OCI-LY3 (cell line): ENCODE measurements around the gene APOBEC3H.

Source experiments
- H2AFZ ChIP-seq: fragments of 200-600, 300-600 bp; shearing (Covaris generic); 2 replicates; pipeline ENCODE4 v1.6.0; 2014; ENCODE audit warnings: antibody characterized with exemption, low read depth, low read length
- H3K27ac ChIP-seq: fragments of 200-600, 300-600 bp; sonication (generic); 2 replicates; pipeline ENCODE4 v1.5.1; 2014; ENCODE audit warnings: mild to moderate bottlenecking, low read length, moderate library complexity, mixed read lengths
- H3K27me3 ChIP-seq: fragments of 200-600, 300-600 bp; sonication (generic); 2 replicates; pipeline ENCODE4 v1.6.1; 2014; ENCODE audit warnings: low read depth, low read length, mixed read lengths
- H3K36me3 ChIP-seq: fragments of 200-600, 300-600 bp; sonication (generic); replicated peaks from 2 replicates; pipeline ENCODE3; 2014; ENCODE audit warnings: low read depth, low read length, mixed read lengths
- H3K4me1 ChIP-seq: fragments of 300-600, 200-600 bp; sonication (generic); 2 replicates; pipeline ENCODE4 v1.6.1; 2014; ENCODE audit warnings: low read length, mixed read lengths
- H3K4me2 ChIP-seq: fragments of 200-600, 300-600 bp; sonication (generic); 2 replicates; pipeline ENCODE4 v1.6.1; 2014; ENCODE audit warnings: low read length, mixed read lengths
- H3K4me3 ChIP-seq: fragments of 300-600, 200-600 bp; sonication (generic); 2 replicates; pipeline ENCODE4 v1.5.1; 2014; ENCODE audit warnings: antibody characterized with exemption, mild to moderate bottlenecking, low read length, moderate library complexity
- H3K79me2 ChIP-seq: fragments of 300-600, 200-600 bp; shearing (Covaris generic); 2 replicates; pipeline ENCODE4 v1.6.1; 2014; ENCODE audit warnings: mild to moderate bottlenecking, low read length, mixed read lengths
- H3K9ac ChIP-seq: fragments of 300-600, 200-600 bp; shearing (Covaris generic); 2 replicates; pipeline ENCODE4 v1.6.0; 2014; ENCODE audit warnings: mild to moderate bottlenecking, low read length, moderate library complexity
- H3K9me3 ChIP-seq: fragments of 200-600, 300-600 bp; shearing (Covaris generic); 2 replicates; pipeline ENCODE4 v1.6.1; 2014; ENCODE audit warnings: low read length, mixed read lengths; ENCODE audit not compliant: insufficient read depth
- H4K20me1 ChIP-seq: fragments of 200-600, 300-600 bp; sonication (generic); 2 replicates; pipeline ENCODE4 v1.6.1; 2016; ENCODE audit warnings: low read length, mixed read lengths; ENCODE audit not compliant: insufficient read depth
- CTCF ChIP-seq: fragments of 200-600, 300-600 bp; sonication (generic); IDR thresholded peaks from 2 replicates; pipeline ENCODE4 v1.5.1; 2014; ENCODE audit warnings: antibody characterized with exemption, low read length, low read depth
- EZH2phosphoT487 ChIP-seq: fragments of 200-600 bp; shearing (Covaris generic); IDR thresholded peaks from 2 replicates; pipeline ENCODE4 v1.6.1; 2018; ENCODE audit warnings: antibody characterized with exemption, mixed run types, low read depth

The APOBEC3H gene

GRCh38 chr22:39120983-39121382 lies 23.9 kb downstream of the APOBEC3H start:
- no peak overlapping the region for H3K4me3 ChIP-seq
- H3K4me2 ChIP-seq: no peak overlapping the region
- H3K27ac ChIP-seq: no peak overlapping the region
- H3K36me3 ChIP-seq: no peaks in the 10 kb centered on the region
- H3K9me3 ChIP-seq: no peaks in the 10 kb centered on the region
- no peak overlapping the region for H3K9ac ChIP-seq
- no peak overlapping the region for H2AFZ ChIP-seq
- no peak for TF ChIP-seq CTCF
- no peak for TF ChIP-seq EZH2phosphoT487
- no peaks in the 10 kb centered on the region for H3K79me2 ChIP-seq
- peaks cover 25% of the 10 kb centered on the region for H3K4me1 ChIP-seq
- H4K20me1 ChIP-seq: no peaks in the 10 kb centered on the region
- peaks cover 6% of the 10 kb centered on the region for H3K27me3 ChIP-seq

GRCh38 chr22:39122772-39123470 lies 25.9 kb downstream of the APOBEC3H start:
- H3K27me3 ChIP-seq: no peaks in the 10 kb centered on the region
- H3K36me3 ChIP-seq: no peaks in the 10 kb centered on the region
- no peak overlapping the region for H2AFZ ChIP-seq
- no peak overlapping the region for H3K27ac ChIP-seq
- H3K79me2 ChIP-seq: no peaks in the 10 kb centered on the region
- H3K4me3 ChIP-seq: no peak overlapping the region
- H3K9ac ChIP-seq: no peak overlapping the region
- no peak for TF ChIP-seq EZH2phosphoT487
- TF ChIP-seq CTCF: no peak
- H3K4me2 ChIP-seq: no peak overlapping the region
- no peaks in the 10 kb centered on the region for H4K20me1 ChIP-seq
- H3K4me1 ChIP-seq: peaks cover 6% of the 10 kb centered on the region
- no peaks in the 10 kb centered on the region for H3K9me3 ChIP-seq

- Histone ChIP-seq H3K36me3 (no peaks in the 10 kb centered on the region), H3K9me3 (no peaks in the 10 kb centered on the region), H3K27me3 (0 out of 2 replicates have a peak, but pooled peaks cover 1% of the 10 kb centered on the region), H3K79me2 (no peaks in the 10 kb centered on the region), H4K20me1 (no peaks in the 10 kb centered on the region), H3K4me2 (no peak overlapping the region), H3K4me3 (no peak overlapping the region), H3K4me1 (no peaks in the 10 kb centered on the region), H3K9ac (no peak overlapping the region), H2AFZ (no peak overlapping the region), H3K27ac (no peak overlapping the region)
- TF ChIP-seq EZH2phosphoT487 (no peak), CTCF (no peak)
Measured at GRCh38 chr22:39123751-39124581, 26.9 kb downstream of the APOBEC3H start.

- H3K36me3 ChIP-seq: no peaks in the 10 kb centered on the region
- TF ChIP-seq CTCF: no peak
- no peak for TF ChIP-seq EZH2phosphoT487
- H2AFZ ChIP-seq: no peak overlapping the region
- no peak overlapping the region for H3K9ac ChIP-seq
- no peaks in the 10 kb centered on the region for H3K9me3 ChIP-seq
- H3K27me3 ChIP-seq: 0 out of 2 replicates have a peak, but pooled peaks cover 4% of the 10 kb centered on the region
- no peaks in the 10 kb centered on the region for H3K79me2 ChIP-seq
- H3K4me3 ChIP-seq: no peak overlapping the region
- no peak overlapping the region for H3K27ac ChIP-seq
- no peak overlapping the region for H3K4me2 ChIP-seq
- no peaks in the 10 kb centered on the region for H3K4me1 ChIP-seq
- no peaks in the 10 kb centered on the region for H4K20me1 ChIP-seq
Measured at GRCh38 chr22:39125622-39126021, 28.6 kb downstream of the APOBEC3H start.
